RWPE2 (cell line): ENCODE measurements around the gene MYO7A.

Experiments used
- ATAC-seq: fragments of 200-7000 bp; cut with Tn5 transposase; 3 replicates; pipeline ENCODE4 v1.9.1; 2021; ENCODE audit warnings: low read depth
- DNase-seq: peaks from one replicate; pipeline ENCODE4 v3.0.0-alpha.2; 2020; ENCODE audit warnings: low spot score
- H3K27ac ChIP-seq: fragments of 450-650 bp; 2 replicates; pipeline ENCODE4 v1.5.1; 2017; ENCODE audit warnings: mild to moderate bottlenecking; ENCODE audit not compliant: poor library complexity, severe bottlenecking
- H3K27me3 ChIP-seq: fragments of 250-450 bp; sonication (Bioruptor Pico); 2 replicates; pipeline ENCODE4 v1.5.1; 2021; ENCODE audit warnings: mild to moderate bottlenecking, moderate library complexity; ENCODE audit not compliant: insufficient read depth, poor library complexity, severe bottlenecking
- H3K36me3 ChIP-seq: fragments of 250-450 bp; sonication (Bioruptor Pico); 2 replicates; pipeline ENCODE4 v1.5.1; 2020; ENCODE audit warnings: low read depth, mild to moderate bottlenecking, moderate library complexity
- H3K4me1 ChIP-seq: fragments of 250-450 bp; sonication (Bioruptor Pico); 2 replicates; pipeline ENCODE4 v1.5.1; 2021; ENCODE audit warnings: mild to moderate bottlenecking, moderate library complexity; ENCODE audit not compliant: insufficient read depth, poor library complexity, severe bottlenecking
- H3K4me3 ChIP-seq: fragments of 250-450 bp; sonication (Bioruptor Pico); 2 replicates; pipeline ENCODE4 v1.5.1; 2021; ENCODE audit warnings: mild to moderate bottlenecking, moderate library complexity; ENCODE audit not compliant: severe bottlenecking
- H3K9me3 ChIP-seq: fragments of 250-450 bp; sonication (Bioruptor Pico); 2 replicates; pipeline ENCODE4 v1.5.1; 2021; ENCODE audit warnings: mild to moderate bottlenecking, moderate library complexity; ENCODE audit not compliant: severe bottlenecking
- TF ChIP-seq, protein P1 (sequence below): fragments of 450-650 bp; IDR thresholded peaks from one replicate; pipeline ENCODE4 v1.5.1; 2017; ENCODE audit warnings: mild to moderate bottlenecking, moderate library complexity; ENCODE audit not compliant: poor library complexity, severe bottlenecking

MYO7A gene

DNA sequence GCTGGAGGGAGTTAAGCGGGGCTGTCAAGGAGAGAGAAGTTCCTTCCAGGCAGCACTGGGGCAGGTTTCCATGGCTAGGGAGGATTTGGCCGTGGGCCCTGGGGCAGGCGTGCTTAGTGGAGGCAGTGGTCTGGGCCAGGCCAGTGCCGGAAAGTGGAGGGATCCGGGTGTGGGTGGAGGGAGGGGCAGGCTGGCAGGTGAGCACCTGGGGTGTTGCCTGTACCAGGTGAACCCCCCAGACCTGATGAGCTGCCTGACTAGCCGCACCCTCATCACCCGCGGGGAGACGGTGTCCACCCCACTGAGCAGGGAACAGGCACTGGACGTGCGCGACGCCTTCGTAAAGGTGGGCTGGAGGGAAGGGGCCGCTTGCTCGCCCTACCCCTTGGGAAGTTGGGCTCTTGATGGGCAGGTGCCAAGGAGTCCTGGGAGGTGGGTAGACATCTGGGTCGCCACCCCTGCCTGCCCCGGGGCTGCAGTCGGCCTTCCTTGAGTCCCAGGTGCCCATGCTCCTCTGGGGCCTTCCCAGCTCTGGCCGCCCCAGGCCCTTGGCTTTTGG lies 32.0 kb downstream of the MYO7A start:
- TF ChIP-seq, protein P1, sequence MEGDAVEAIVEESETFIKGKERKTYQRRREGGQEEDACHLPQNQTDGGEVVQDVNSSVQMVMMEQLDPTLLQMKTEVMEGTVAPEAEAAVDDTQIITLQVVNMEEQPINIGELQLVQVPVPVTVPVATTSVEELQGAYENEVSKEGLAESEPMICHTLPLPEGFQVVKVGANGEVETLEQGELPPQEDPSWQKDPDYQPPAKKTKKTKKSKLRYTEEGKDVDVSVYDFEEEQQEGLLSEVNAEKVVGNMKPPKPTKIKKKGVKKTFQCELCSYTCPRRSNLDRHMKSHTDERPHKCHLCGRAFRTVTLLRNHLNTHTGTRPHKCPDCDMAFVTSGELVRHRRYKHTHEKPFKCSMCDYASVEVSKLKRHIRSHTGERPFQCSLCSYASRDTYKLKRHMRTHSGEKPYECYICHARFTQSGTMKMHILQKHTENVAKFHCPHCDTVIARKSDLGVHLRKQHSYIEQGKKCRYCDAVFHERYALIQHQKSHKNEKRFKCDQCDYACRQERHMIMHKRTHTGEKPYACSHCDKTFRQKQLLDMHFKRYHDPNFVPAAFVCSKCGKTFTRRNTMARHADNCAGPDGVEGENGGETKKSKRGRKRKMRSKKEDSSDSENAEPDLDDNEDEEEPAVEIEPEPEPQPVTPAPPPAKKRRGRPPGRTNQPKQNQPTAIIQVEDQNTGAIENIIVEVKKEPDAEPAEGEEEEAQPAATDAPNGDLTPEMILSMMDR, result no peak
- Histone ChIP-seq H3K36me3 (no peaks in the 10 kb centered on the region), H3K9me3 (no peaks in the 10 kb centered on the region), H3K27ac (no peak overlapping the region), H3K4me1 (no peaks in the 10 kb centered on the region), H3K4me3 (no peak overlapping the region), H3K27me3 (no peaks in the 10 kb centered on the region)
- ATAC-seq (no peak), DNase-seq (no peak)

DNA sequence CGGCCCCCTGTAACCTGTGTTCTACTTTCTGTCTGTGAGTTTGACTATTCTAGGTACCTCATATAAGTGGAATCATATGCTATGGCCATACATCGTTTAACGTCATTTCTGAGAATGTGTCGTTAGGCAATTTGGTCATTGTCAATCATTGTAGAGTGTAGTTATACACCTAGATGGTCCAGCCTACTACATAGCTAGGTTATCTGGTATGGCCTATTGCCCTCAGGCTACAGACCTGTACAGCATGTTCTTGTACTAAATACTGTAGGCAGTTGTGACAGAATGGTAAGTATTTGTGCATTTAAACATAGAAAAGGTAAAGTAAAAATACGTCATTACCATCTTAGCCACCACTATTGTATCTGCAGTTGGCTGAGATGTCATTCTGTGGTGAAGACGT lies 35.2 kb downstream of the MYO7A start:
- no peaks in the 10 kb centered on the region for H3K27me3 ChIP-seq
- DNase-seq, result no peak
- no peak overlapping the region for H3K4me3 ChIP-seq
- no peak for ATAC-seq
- no peaks in the 10 kb centered on the region for H3K4me1 ChIP-seq
- no peaks in the 10 kb centered on the region for H3K9me3 ChIP-seq
- TF ChIP-seq, protein P1, result no peak
- H3K36me3 ChIP-seq, result no peaks in the 10 kb centered on the region
- no peak overlapping the region for H3K27ac ChIP-seq

- ATAC-seq (no peak), DNase-seq (no peak)
- Histone ChIP-seq H3K27me3 (no peaks in the 10 kb centered on the region), H3K9me3 (no peaks in the 10 kb centered on the region), H3K27ac (no peak overlapping the region), H3K4me1 (no peaks in the 10 kb centered on the region), H3K4me3 (no peak overlapping the region), H3K36me3 (no peaks in the 10 kb centered on the region)
- TF ChIP-seq, protein P1, result no peak
Measured at GRCh38 chr11:77165066-77165465, 37.0 kb downstream of the MYO7A start.

DNA sequence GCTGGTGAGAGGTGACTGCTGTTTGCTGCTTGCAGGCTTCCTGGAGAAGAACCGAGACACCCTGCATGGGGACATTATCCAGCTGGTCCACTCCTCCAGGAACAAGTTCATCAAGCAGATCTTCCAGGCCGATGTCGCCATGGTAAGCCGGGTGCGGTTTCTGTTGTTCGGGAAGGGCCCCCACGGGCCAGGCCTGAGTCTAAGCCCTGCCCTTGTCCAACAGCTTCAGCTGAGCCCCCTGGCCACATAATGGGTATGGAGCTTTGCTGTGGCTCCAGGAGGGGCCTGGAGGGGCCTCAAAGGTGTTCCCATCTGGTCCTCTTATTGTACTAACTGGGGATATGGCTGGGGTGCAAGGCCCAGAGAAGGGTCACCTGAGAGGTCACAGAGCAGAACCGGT lies 38.0 kb downstream of the MYO7A start:
- no peak overlapping the region for H3K4me3 ChIP-seq
- no peaks in the 10 kb centered on the region for H3K4me1 ChIP-seq
- no peak for ATAC-seq
- H3K27ac ChIP-seq, result no peak overlapping the region
- no peaks in the 10 kb centered on the region for H3K27me3 ChIP-seq
- DNase-seq, result no peak
- TF ChIP-seq, protein P1, result no peak
- no peaks in the 10 kb centered on the region for H3K9me3 ChIP-seq
- H3K36me3 ChIP-seq, result no peaks in the 10 kb centered on the region

DNA sequence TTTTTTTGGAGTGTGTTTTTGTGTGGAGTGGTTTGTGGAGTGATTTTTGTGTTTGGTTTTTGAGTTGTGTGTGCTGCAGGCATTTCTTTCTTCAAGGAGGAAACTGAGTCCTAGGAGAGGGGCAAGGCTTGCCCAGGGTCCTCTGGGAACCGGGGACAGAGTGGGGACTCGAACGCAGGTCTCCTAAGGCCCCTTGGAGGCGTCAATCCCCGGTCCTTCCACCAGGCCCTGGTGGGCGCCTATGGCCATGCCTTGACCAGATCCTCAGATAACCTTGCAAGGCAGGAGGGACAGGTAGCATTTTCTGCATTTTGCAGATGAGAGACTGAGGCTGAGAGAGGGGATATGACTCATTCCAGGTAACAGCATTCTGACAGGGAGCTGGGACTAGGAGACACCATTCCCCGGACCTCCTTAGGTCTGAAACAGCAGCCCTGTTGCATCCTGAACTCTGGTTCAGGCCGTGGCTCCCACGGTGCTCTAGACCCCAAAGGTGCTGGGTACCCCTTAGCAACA lies 39.1 kb downstream of the MYO7A start:
- H3K27me3 ChIP-seq, result no peaks in the 10 kb centered on the region
- H3K27ac ChIP-seq, result no peak overlapping the region
- H3K4me1 ChIP-seq, result no peaks in the 10 kb centered on the region
- H3K4me3 ChIP-seq, result no peak overlapping the region
- no peak for DNase-seq
- TF ChIP-seq, protein P1, result no peak
- H3K36me3 ChIP-seq, result no peaks in the 10 kb centered on the region
- no peak for ATAC-seq
- H3K9me3 ChIP-seq, result no peaks in the 10 kb centered on the region
